ENCODE data around the gene PLA2G4B.

PLA2G4B gene, protein sequence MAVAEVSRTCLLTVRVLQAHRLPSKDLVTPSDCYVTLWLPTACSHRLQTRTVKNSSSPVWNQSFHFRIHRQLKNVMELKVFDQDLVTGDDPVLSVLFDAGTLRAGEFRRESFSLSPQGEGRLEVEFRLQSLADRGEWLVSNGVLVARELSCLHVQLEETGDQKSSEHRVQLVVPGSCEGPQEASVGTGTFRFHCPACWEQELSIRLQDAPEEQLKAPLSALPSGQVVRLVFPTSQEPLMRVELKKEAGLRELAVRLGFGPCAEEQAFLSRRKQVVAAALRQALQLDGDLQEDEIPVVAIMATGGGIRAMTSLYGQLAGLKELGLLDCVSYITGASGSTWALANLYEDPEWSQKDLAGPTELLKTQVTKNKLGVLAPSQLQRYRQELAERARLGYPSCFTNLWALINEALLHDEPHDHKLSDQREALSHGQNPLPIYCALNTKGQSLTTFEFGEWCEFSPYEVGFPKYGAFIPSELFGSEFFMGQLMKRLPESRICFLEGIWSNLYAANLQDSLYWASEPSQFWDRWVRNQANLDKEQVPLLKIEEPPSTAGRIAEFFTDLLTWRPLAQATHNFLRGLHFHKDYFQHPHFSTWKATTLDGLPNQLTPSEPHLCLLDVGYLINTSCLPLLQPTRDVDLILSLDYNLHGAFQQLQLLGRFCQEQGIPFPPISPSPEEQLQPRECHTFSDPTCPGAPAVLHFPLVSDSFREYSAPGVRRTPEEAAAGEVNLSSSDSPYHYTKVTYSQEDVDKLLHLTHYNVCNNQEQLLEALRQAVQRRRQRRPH
- 2.3 to 2.6 reads per million in 2 donors for total RNA-seq

GRCh38 chr15:41838400-41838897 is at the start of gene PLA2G4B:
PLA2G4B (plus strand) TSS chr15:41838847; CDS start chr15:41838914, 67 bp downstream.
- no peak for DNase-seq

- DNase-seq, result no peak
These were observed 49.4 kb upstream of the PLA2G4B start for GRCh38 chr15:41789236-41789635.

DNA sequence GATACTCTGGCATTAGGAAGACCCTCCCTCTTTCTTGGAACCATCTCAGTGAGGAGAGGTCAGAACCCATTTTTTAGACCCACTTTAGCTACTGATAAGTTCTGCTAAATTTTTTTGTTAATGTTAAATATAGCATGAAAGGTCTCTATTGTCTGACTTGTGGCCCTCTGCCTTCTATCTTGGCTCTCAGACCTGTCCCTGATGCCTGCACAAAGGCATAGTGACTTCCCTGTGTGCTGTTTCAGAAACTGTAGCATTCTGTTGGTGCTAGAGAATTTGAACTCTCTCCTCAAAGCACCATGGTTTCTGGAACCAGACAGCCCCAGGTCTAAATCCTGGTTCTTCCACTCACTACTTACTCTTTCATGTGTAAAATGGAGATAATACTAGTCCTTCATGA is 49.0 kb upstream of the PLA2G4B start:
- DNase-seq, result no peak

- DNase-seq, result no peak
These were observed 48.5 kb upstream of the PLA2G4B start for GRCh38 chr15:41790169-41790568.

DNA sequence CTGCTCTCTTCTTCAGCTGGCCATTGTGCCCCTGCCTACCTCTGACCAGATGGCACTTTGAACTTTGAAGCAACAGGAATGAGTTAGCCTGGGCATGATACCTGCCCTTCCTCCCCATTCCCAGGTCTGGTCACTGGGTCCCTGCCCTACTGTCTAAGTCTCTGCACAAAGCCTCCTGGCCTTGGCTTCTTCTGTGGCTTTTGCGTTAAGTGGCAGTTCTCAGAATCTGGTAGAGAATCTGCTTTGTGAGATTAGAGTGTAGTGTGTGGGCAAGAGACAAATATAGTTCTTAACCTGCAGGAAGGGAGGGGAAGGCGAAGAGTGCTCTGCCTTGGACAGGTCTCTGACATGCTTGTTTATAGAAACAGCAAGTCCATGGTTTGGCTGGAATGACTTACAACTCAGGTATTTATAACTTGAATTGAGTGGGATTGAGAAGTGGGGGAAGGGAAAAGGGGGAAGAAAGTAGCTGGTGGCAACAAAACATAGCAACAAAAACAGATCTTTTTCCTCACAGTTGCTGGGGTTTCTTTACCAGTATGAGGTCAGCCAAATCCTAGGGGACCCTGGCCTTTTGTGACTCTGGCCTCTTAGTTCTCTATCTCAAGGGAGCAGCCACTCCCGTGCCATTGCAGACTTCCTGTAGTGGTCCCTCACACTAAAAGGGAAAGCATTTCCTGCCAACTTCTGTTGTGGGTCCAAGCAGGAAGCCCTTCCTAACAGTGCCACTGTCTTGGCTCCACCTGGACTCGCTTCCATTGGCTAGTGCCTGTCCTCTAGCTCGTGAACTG is 47.7 kb upstream of the PLA2G4B start:
- no peak for DNase-seq

GRCh38 chr15:41791547-41791937 is 47.1 kb upstream of the PLA2G4B start:
- no peak for DNase-seq

DNA sequence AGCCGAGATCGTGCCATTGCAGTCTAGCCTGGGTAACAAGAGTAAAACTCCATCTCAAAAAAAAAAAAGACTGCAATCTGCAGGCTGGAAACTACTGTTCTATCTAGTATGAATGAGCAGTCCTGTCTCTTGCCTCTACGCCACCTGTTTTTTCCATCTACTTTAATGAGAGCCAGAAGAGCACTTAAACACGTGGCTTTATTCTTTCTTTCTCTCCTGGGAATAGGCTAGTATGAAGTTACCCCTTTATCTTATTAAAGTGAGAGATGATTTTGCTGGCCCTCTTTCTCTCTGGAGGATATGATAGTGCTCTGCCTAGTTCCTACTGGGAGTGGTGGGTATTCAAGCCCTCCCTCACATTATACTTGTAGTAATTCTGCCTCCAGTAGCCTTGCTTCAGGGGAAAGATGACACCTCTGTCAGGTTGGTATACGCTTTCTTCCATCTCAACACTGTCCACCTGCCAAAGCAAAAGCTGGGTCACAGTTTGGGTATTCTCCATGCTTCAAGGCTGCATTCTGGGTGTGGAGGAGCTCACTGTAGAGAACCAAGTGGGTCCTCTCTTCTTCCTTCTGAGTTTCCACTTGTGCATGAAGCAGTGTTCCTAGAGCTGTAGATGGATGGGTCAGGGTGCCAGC is 46.5 kb upstream of the PLA2G4B start:
- DNase-seq, result no peak

DNA sequence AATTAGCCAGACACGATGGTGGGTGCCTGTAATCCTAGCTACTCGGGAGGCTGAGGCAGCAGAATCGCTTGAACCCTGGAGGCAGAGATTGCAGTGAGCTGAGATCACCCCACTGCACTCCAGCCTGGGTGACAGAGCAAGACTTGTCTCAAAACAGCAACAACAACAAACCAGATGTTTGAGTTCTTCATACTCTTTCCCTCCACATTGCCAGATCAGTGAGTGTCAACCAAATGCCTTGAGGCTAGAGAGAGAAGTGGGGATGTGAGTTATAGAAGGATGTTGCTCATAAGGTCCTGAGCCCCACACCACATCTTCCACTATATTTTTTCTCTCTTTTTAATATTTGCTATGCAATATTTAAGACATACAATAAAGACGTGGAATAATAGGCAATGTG is 44.6 kb upstream of the PLA2G4B start:
- DNase-seq, result no peak

GRCh38 chr15:41795996-41796856 is 42.4 kb upstream of the PLA2G4B start:
- DNase-seq, result no peak

GRCh38 chr15:41797201-41797944 is 41.3 kb upstream of the PLA2G4B start:
- no peak for DNase-seq

DNA sequence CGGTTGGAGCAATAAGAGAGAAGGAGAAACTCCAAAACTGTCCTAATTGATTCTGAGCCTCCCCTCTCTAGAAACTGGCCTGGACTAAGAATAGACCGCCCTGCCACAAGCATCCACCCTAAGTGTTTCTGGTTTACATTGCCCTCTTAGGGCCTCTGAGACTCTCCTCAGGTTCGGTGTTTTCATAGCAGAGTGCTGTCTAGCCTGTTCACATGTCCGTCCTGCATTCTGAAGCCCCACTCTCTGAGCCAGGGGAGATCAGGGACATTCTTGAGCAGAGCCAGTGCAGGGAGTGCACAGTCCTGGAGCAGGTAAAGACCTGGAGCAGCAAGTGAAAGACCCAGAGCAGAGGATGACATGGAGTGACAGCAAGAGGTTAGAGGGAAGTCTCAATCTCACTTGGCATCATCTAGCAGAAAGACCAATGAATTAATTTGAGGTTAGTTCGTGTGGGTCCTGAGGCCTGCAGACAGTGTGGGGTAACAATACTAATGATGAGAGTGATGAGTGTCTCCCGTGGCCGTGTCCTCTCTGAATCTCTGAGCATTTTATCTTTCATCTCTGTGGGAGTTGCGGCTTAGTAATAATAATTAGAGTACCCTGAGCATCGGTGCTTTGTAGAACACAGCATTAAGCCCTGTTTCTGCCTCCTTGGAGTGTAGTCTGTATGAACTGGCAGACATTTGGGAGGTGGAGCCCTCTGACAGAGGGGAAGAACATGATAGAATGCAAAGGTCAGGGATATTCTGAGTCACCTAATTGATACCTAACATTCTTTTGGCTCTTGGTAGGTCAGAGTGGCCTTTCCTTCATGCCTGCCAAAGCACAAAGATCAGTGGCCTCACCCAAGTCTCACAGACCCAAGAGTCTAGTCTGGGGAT is 39.8 kb upstream of the PLA2G4B start:
- DNase-seq, result no peak

GRCh38 chr15:41799488-41799805 is 39.2 kb upstream of the PLA2G4B start:
- no peak for DNase-seq

- DNase-seq, result no peak
These were observed 37.5 kb upstream of the PLA2G4B start for GRCh38 chr15:41801185-41801584.

GRCh38 chr15:41801850-41802455 is 36.7 kb upstream of the PLA2G4B start:
- no peak for DNase-seq

DNA sequence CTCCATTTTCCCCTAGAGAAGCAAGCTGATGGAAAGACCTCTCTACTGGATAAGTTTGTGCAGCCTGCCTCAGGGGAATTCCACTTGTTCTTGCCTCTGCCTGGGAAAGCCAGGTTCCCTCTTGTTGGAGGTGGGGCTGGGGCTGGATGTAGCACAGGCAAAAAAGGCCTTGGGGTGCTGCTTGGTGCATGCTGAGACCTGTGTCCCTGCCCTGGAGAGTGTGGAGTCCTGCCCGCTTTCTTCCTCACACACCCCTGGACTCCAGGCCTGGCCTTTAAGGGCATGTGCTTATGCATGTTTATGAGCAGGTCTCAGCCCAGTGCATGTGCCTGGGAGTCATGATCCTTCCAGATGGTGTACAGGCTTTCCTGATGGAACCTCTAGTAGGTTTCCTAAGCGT is 34.3 kb upstream of the PLA2G4B start:
- no peak for DNase-seq

- no peak for DNase-seq
These were observed 33.6 kb upstream of the PLA2G4B start for GRCh38 chr15:41804916-41805666.

GRCh38 chr15:41805711-41806110 is 32.9 kb upstream of the PLA2G4B start:
- no peak for DNase-seq

DNA sequence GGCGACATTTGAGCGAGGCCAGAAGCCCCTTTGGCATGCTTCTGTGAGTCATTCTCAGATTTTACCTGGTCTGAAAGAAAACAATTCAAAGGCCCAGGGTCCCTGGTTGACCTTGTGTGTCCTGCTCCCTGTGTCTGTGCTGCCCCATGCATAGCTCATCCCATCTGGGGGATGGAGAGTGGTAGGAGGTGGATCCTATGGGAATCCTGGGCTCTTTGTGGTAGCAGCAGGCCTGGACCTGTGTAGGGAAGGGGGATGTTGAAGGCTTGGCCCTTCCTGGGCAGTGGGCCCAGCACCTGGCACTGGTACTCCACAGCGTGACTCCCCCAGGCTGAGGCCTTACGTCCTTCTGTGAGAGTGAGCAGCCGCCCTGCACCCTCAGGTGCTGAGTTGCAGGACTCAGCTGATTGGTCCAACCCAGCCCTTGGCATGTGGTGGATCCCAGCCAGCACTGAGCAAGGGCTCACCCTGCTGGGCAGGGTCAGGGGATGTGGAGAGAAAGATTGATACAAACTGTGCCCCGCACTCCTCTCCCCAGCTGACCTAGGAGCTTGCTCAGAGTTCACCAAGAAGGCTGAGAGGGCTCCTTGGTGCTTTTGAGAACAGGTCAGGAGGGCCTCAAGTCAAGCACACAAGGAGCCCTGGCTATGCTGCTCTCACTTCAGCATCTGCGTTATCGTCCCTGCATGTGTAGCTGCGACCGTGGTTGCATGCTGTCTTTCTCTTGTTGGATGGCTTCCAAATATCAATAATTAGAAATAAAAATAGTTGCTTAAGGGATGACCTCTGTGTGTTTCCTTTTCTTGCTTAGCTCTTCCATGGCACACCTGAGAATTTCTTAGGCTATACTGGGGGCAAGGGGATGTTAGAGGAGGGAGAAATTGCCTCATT is 32.1 kb upstream of the PLA2G4B start:
- DNase-seq, result no peak
